ENCODE results near the gene MBNL1. TPM values are rescaled to one million over a fixed set of nuclear protein-coding genes. Genes with fewer than 3 reads are reported as not detected.

The MBNL1 gene
- total RNA-seq, 1 donor from 2014 or later = 229 TPM

DNA sequence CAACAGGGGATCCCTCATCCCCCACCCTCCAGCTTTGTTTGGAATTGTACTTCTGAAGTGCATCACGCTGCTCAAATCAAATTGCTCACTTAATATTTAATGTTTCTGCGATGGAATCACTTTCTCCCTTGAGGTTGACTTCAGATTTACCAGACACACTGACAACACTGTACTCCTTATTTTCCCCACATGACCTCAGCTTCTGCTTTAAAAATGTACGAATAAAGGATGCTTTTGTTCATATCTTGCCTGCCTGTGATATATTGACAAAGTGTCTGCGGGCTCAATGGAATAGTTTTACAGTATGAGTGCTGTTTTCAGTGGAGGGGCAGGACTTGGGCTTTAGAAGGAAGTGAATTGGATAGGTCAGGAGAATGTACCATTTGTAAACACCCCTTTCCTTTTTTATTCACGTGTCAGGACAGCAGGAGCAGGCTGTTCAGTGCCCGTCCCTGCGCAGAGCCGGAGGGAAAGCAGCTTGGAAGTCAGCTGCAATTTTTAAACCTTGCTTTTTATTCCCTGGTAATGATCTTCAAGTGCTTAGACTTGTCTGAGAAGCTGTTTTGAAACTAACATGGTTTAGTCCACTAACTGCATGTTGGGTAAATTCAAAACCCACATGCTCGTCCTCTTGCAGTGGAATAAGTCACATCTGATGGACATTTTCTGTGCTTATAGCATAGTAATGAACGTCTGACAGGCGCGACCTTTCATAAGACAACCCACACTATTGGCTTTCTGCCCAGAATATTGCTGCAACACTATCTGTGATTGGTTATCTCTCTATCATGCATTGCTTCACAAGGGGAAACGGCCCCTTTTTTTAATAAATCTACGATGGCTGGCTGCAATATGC lies 29.9 kb downstream of the MBNL1 start:
- peak overlapping the region; percentile 29 for H3K4me3 ChIP-seq
- peaks cover 22% of the 10 kb centered on the region for H3K36me3 ChIP-seq
- DNase-seq (peak; percentile 65), ATAC-seq (peak; percentile 86)
- H3K9me3 ChIP-seq = no peaks in the 10 kb centered on the region
- intact Hi-C loops (cut with DNase I) = no loop called here
- H3K27me3 ChIP-seq = no peaks in the 10 kb centered on the region
- TF ChIP-seq, protein P1, sequence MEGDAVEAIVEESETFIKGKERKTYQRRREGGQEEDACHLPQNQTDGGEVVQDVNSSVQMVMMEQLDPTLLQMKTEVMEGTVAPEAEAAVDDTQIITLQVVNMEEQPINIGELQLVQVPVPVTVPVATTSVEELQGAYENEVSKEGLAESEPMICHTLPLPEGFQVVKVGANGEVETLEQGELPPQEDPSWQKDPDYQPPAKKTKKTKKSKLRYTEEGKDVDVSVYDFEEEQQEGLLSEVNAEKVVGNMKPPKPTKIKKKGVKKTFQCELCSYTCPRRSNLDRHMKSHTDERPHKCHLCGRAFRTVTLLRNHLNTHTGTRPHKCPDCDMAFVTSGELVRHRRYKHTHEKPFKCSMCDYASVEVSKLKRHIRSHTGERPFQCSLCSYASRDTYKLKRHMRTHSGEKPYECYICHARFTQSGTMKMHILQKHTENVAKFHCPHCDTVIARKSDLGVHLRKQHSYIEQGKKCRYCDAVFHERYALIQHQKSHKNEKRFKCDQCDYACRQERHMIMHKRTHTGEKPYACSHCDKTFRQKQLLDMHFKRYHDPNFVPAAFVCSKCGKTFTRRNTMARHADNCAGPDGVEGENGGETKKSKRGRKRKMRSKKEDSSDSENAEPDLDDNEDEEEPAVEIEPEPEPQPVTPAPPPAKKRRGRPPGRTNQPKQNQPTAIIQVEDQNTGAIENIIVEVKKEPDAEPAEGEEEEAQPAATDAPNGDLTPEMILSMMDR (IDR thresholded peaks at IDR 0.05) = no peak
- peaks cover 86% of the 10 kb centered on the region for H3K4me1 ChIP-seq
- peak overlapping the region; percentile 75 for H3K27ac ChIP-seq

DNA sequence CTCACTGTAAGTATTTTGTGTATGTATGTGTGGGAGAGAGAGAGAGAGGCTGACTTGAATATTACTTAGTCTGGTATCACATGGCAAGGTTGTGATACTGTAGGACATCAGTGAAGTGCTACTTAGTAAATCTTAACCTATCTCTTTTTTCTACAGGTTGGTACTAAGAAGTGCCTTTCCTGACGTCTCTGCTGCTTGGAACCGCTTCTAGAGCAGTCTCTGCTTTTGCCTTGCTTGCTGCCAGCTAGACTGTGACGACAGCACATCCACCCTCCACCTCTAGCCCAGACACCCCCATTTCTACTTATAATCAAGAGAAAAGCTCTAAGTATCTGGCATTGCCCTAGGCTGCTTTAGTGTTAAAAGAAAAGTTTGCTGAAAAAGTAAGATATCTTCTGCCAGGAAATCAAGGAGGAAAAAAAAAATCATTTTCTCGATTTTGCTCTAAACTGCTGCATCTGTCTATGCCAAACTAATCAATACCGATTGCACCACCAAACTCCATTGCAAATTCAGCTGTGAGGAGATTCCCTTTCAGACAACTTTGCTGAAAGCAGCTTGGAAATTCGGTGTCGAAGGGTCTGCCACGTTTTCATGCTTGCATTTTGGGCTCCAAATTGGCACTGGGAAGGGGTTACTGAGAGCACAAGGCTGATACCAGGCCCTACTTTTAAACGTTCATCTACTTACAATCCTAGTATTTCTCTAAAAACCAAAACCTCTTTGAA lies 30.7 kb downstream of the MBNL1 start:
- Histone ChIP-seq H3K9me3 (no peaks in the 10 kb centered on the region), H3K4me1 (peaks cover 91% of the 10 kb centered on the region), H3K27me3 (no peaks in the 10 kb centered on the region), H3K4me3 (peak overlapping the region; percentile 29), H3K36me3 (peaks cover 22% of the 10 kb centered on the region), H3K27ac (peak overlapping the region; percentile 39)
- TF ChIP-seq, protein P1 (IDR thresholded peaks at IDR 0.05) = no peak
- no peak for DNase-seq
- ATAC-seq = no peak
- intact Hi-C loops (cut with DNase I) = no loop called here

DNA sequence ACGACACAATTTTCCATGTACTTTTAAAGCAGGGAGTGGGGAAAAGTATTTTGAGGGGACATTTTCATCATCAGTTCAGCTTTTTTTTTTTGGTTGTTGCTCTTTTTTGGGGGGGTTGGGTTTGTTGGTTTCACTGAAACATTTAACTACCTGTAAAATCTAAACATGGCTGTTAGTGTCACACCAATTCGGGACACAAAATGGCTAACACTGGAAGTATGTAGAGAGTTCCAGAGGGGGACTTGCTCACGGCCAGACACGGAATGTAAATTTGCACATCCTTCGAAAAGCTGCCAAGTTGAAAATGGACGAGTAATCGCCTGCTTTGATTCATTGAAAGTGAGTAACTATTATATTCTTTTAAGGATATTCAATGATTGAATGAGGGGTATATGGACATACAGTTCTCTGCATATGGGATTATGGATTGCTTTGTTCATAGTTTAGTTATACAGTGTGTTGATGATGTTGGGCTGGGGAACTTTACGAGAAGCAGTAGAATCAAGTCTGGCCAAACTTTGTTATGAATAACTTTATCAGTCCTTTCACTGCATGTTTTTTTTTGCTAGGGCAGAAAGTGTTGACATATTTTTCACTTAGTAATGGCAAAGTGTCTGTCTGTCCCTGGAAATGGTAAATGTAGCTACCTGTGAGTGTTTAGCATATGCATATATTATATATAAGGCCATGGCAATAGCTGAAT lies 31.5 kb downstream of the MBNL1 start:
- Histone ChIP-seq H3K9me3 (no peaks in the 10 kb centered on the region), H3K27me3 (no peaks in the 10 kb centered on the region), H3K27ac (peak overlapping the region; percentile 39), H3K4me1 (peaks cover 92% of the 10 kb centered on the region), H3K4me3 (peak overlapping the region; percentile 29), H3K36me3 (peaks cover 22% of the 10 kb centered on the region)
- no peak for ATAC-seq
- intact Hi-C loops (cut with DNase I) = no loop called here
- DNase-seq = no peak
- TF ChIP-seq, protein P1 (IDR thresholded peaks at IDR 0.05) = no peak

DNA sequence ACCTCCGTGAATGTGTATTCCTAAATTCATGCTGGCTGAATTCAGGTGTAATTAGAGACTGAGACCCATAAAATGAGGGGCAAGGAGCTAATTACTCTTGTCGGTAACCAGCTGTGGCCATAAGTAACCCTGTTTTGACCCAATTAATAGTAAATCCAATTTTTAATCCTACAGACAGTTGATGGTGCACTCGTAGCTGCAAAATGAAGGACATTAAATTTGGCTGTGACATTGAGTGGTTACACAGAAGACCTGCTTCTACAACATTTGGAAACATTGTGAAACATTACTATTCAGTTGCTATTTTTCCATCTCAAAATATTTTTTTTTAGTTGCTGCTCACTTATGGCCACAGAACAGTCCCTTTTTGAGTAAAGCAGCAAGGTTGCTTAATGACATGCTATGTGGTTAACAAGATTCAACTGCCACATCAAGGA lies 33.0 kb downstream of the MBNL1 start:
- no peaks in the 10 kb centered on the region for H3K27me3 ChIP-seq
- intact Hi-C loops (cut with DNase I) = no loop called here
- ATAC-seq = no peak
- H3K4me1 ChIP-seq = peaks cover 93% of the 10 kb centered on the region
- H3K36me3 ChIP-seq = peaks cover 22% of the 10 kb centered on the region
- no peak for DNase-seq
- peak overlapping the region; percentile 21 for H3K4me3 ChIP-seq
- H3K9me3 ChIP-seq = no peaks in the 10 kb centered on the region
- TF ChIP-seq, protein P1 (IDR thresholded peaks at IDR 0.05) = no peak
- H3K27ac ChIP-seq = peak overlapping the region; percentile 73

DNA sequence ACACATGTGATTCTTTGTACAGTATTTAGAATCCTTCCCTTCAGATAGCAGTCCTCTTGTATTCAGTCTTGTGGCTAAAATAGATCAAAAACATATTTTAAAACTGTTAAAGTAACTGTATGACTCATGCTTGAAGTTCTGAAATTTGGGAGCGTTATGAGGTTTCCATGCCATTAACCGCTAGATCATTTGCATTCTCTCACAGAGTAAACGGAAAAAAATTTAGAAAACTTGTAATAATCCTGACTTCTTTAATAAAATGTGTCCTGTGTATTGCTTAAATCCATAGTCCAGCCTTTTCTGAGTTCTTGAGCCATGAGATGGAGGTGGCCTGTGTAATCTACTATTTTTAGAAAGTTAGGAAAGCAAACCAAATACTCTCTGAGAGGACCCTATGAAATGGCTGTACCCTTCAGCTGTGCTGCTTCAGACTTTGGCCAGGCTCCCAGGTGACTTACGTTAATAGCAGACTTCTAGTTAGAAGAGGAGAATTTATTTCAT lies 33.8 kb downstream of the MBNL1 start:
- TF ChIP-seq, protein P1 (IDR thresholded peaks at IDR 0.05) = no peak
- intact Hi-C loops (cut with DNase I) = no loop called here
- Histone ChIP-seq H3K36me3 (peaks cover 28% of the 10 kb centered on the region), H3K9me3 (no peaks in the 10 kb centered on the region), H3K27me3 (no peaks in the 10 kb centered on the region), H3K27ac (peak overlapping the region; percentile 73), H3K4me1 (peaks cover 91% of the 10 kb centered on the region), H3K4me3 (peak overlapping the region; percentile 21)
- ATAC-seq (peak; percentile 75), DNase-seq (peak; percentile 72)

All from upper lobe of right lung (tissue), 1 donor.